H1 (cell line): ENCODE measurements around the gene KRTAP10-7. TPM values are rescaled to one million over a fixed set of nuclear protein-coding genes. Genes with fewer than 3 reads are reported as not detected.

Experiments used
- CTCF ChIA-PET: fragments of 300-600 bp; sonication (Branson Sonifier 250); formaldehyde crosslinking; loops from one replicate; lab custom pipeline; 2021; ENCODE audit not compliant: partially characterized antibody; lab: Charles Lee
- POLR2A ChIA-PET: fragments of 300-600 bp; sonication (Branson Sonifier 250); formaldehyde crosslinking; loops from one replicate; lab custom pipeline; 2021; ENCODE audit warnings: inconsistent platforms; ENCODE audit not compliant: partially characterized antibody; lab: Charles Lee
- DNase-seq, 2 experiments: peaks; one replicate each; pipeline versions ENCODE4 v3.0.0 to v3.0.0-alpha.2; 2010 to 2022; ENCODE audit warnings: low spot score in 2 of 2, low read depth in 1 of 2, mixed read lengths in 1 of 2
- FAIRE-seq: peaks from 2 replicates; lab custom pipeline; 2011; peaks lifted over from hg19 to GRCh38; lab: Jason Lieb, UNC
- H2AFZ ChIP-seq: 2 replicates; pipeline ENCODE4 v1.8.1; 2012; ENCODE audit warnings: low read length, inconsistent platforms
- H2AK5ac ChIP-seq: 2 replicates; pipeline ENCODE4 v1.6.1; 2013; ENCODE audit warnings: low read depth, low read length
- H2BK120ac ChIP-seq: replicated peaks from 2 replicates; pipeline ENCODE3; 2013; ENCODE audit warnings: low read depth, low read length, inconsistent platforms
- H2BK12ac ChIP-seq: 2 replicates; pipeline ENCODE4 v1.6.1; 2013; ENCODE audit warnings: low read depth, low read length
- H2BK15ac ChIP-seq: 2 replicates; pipeline ENCODE4 v1.6.1; 2013; ENCODE audit warnings: low read length
- H2BK20ac ChIP-seq: 2 replicates; pipeline ENCODE4 v1.6.1; 2013; ENCODE audit warnings: low read length
- H2BK5ac ChIP-seq: 2 replicates; pipeline ENCODE4 v1.6.1; 2013; ENCODE audit warnings: low read depth, low read length
- H3K14ac ChIP-seq: 2 replicates; pipeline ENCODE4 v1.6.1; 2013; ENCODE audit warnings: inconsistent platforms; ENCODE audit not compliant: insufficient read length
- H3K18ac ChIP-seq: 2 replicates; pipeline ENCODE4 v1.6.1; 2013; ENCODE audit warnings: low read length; ENCODE audit errors: extremely low read depth
- H3K23ac ChIP-seq: 2 replicates; pipeline ENCODE4 v1.6.1; 2013; ENCODE audit warnings: inconsistent platforms; ENCODE audit not compliant: insufficient read length
- H3K23me2 ChIP-seq: 2 replicates; pipeline ENCODE4 v1.6.1; 2013; ENCODE audit warnings: low read depth, low read length
- H3K27ac ChIP-seq: 2 replicates; pipeline ENCODE4 v1.6.1; 2011; ENCODE audit warnings: low read depth, low read length, inconsistent platforms
- H3K27me3 ChIP-seq, 4 experiments: replicated peaks in 1 of 4; 1 replicate in 1 of 4; 2 replicates in 3 of 4; pipeline versions ENCODE4 v1.6.1 to v1.8.1; 2011 to 2013; ENCODE audit warnings: low read length in 3 of 4, mild to moderate bottlenecking in 3 of 4, inconsistent platforms in 2 of 4, mixed read lengths in 2 of 4, moderate library complexity in 1 of 4; ENCODE audit not compliant: control insufficient read depth in 3 of 4, insufficient read depth in 3 of 4; ENCODE audit errors: extremely low read depth in 1 of 4
- H3K36me3 ChIP-seq, 4 experiments: 2 replicates each; pipeline versions ENCODE4 v1.6.1 to v1.8.1; 2011 to 2013; ENCODE audit warnings: mild to moderate bottlenecking in 4 of 4, low read length in 3 of 4, moderate library complexity in 2 of 4, control low read depth in 1 of 4, inconsistent platforms in 1 of 4; ENCODE audit not compliant: insufficient read depth in 4 of 4, control insufficient read depth in 2 of 4
- H3K4ac ChIP-seq: replicated peaks from 2 replicates; pipeline ENCODE3; 2013; ENCODE audit warnings: low read length, low read depth, mixed read lengths, inconsistent platforms; ENCODE audit not compliant: insufficient read length
- H3K4me1 ChIP-seq, 4 experiments: replicated peaks in 1 of 4; 1 replicate in 1 of 4; 2 replicates in 3 of 4; pipeline versions ENCODE4 v1.6.1 to v1.8.1; 2011 to 2013; ENCODE audit warnings: low read length in 3 of 4, inconsistent platforms in 2 of 4, mixed read lengths in 1 of 4; ENCODE audit not compliant: insufficient read depth in 4 of 4, control insufficient read depth in 3 of 4
- H3K4me2 ChIP-seq, 2 experiments: 2 replicates each; pipeline versions ENCODE4 v1.6.1 to v1.8.1; 2011 to 2013; ENCODE audit warnings: low read depth in 2 of 2, low read length in 2 of 2, control low read depth in 1 of 2, inconsistent platforms in 1 of 2, mild to moderate bottlenecking in 1 of 2; ENCODE audit not compliant: insufficient read depth in 1 of 2
- H3K4me3 ChIP-seq, 4 experiments: fragments of 200-600, 300-600 bp in 1 of 4; sonication (generic), shearing (Covaris generic), sonication (Bioruptor Twin) in 1 of 4; 2 replicates each; pipeline versions ENCODE4 v1.5.1 to v1.8.1; 2011 to 2016; ENCODE audit warnings: low read length in 4 of 4, low read depth in 3 of 4, control low read depth in 2 of 4, inconsistent platforms in 2 of 4, mild to moderate bottlenecking in 2 of 4, mixed read lengths in 1 of 4, moderate library complexity in 1 of 4; ENCODE audit not compliant: insufficient read depth in 2 of 4; ENCODE audit errors: extremely low read depth in 1 of 4
- H3K56ac ChIP-seq: replicated peaks from 2 replicates; pipeline ENCODE3; 2013; ENCODE audit warnings: low read depth, mild to moderate bottlenecking, mixed read lengths, low read length, inconsistent platforms; ENCODE audit not compliant: insufficient read length
- H3K79me1 ChIP-seq: 2 replicates; pipeline ENCODE4 v1.6.1; 2013; ENCODE audit warnings: low read depth, low read length, control low read depth
- H3K79me2 ChIP-seq, 2 experiments: 2 replicates each; pipeline versions ENCODE4 v1.6.1 to v1.8.1; 2012 to 2013; ENCODE audit warnings: low read length in 2 of 2, mild to moderate bottlenecking in 2 of 2, inconsistent platforms in 1 of 2; ENCODE audit not compliant: insufficient read depth in 2 of 2, control insufficient read depth in 1 of 2
- H3K9ac ChIP-seq, 4 experiments: replicated peaks in 1 of 4; 1 replicate in 1 of 4; 2 replicates in 3 of 4; pipeline versions ENCODE4 v1.6.1 to v1.8.1; 2011 to 2013; ENCODE audit warnings: low read depth in 3 of 4, low read length in 3 of 4, control low read depth in 2 of 4, mild to moderate bottlenecking in 2 of 4, moderate library complexity in 2 of 4, inconsistent platforms in 1 of 4; ENCODE audit errors: extremely low read depth in 1 of 4
- H3K9me3 ChIP-seq, 2 experiments: 2 replicates each; pipeline versions ENCODE4 v1.6.1 to v1.8.1; 2012 to 2013; ENCODE audit warnings: mild to moderate bottlenecking in 2 of 2, moderate library complexity in 2 of 2, control low read depth in 1 of 2, inconsistent platforms in 1 of 2, low read depth in 1 of 2, low read length in 1 of 2, mixed read lengths in 1 of 2; ENCODE audit not compliant: insufficient read depth in 2 of 2
- H4K20me1 ChIP-seq, 2 experiments: replicated peaks in 1 of 2; 2 replicates each; pipeline versions ENCODE3 to v1.8.1; 2011 to 2013; ENCODE audit warnings: inconsistent platforms in 2 of 2, low read length in 2 of 2, mild to moderate bottlenecking in 1 of 2; ENCODE audit not compliant: insufficient read depth in 2 of 2, control insufficient read depth in 1 of 2
- H4K5ac ChIP-seq: 2 replicates; pipeline ENCODE4 v1.6.1; 2013; ENCODE audit warnings: low read length, low read depth, mixed read lengths, inconsistent platforms; ENCODE audit not compliant: insufficient read length
- H4K8ac ChIP-seq: 2 replicates; pipeline ENCODE4 v1.8.0; 2013; ENCODE audit warnings: mild to moderate bottlenecking, moderate library complexity, low read length, inconsistent platforms; ENCODE audit not compliant: insufficient read depth; ENCODE audit errors: extremely low read depth
- H4K91ac ChIP-seq: replicated peaks from 2 replicates; pipeline ENCODE3; 2013; ENCODE audit warnings: low read length, mixed read lengths, inconsistent platforms; ENCODE audit not compliant: insufficient read length
- CTBP2 ChIP-seq: IDR thresholded peaks from 2 replicates; pipeline ENCODE4 v1.7.0; 2011; ENCODE audit warnings: borderline replicate concordance, mild to moderate bottlenecking, moderate library complexity, mixed read lengths, low read length; ENCODE audit not compliant: insufficient read depth, insufficient read length
- EZH2 ChIP-seq: fragments of 200-600 bp; sonication (generic); IDR thresholded peaks from 2 replicates; pipeline ENCODE4 v1.7.1; 2012; ENCODE audit warnings: low read depth, mild to moderate bottlenecking, moderate library complexity, low read length, inconsistent platforms; ENCODE audit not compliant: severe bottlenecking
- GTF2F1 ChIP-seq: IDR thresholded peaks from 2 replicates; pipeline ENCODE4 v1.6.1; 2012; ENCODE audit warnings: low read depth, low read length, improper control_type of control experiment, borderline replicate concordance
- JUND ChIP-seq: IDR thresholded peaks from 2 replicates; pipeline ENCODE4 v1.6.1; 2011; ENCODE audit warnings: mild to moderate bottlenecking, improper control_type of control experiment, low read length
- MAX ChIP-seq: IDR thresholded peaks from 2 replicates; pipeline ENCODE4 v1.6.1; 2012; ENCODE audit warnings: inconsistent platforms
- NRF1 ChIP-seq: IDR thresholded peaks from 2 replicates; pipeline ENCODE4 v1.6.1; 2011; ENCODE audit warnings: mild to moderate bottlenecking, low read depth, low read length, improper control_type of control experiment
- SP1 ChIP-seq: IDR thresholded peaks from 2 replicates; pipeline ENCODE4 v1.6.1; 2011; ENCODE audit warnings: low read depth, low read length
- TCF12 ChIP-seq: IDR thresholded peaks from 2 replicates; pipeline ENCODE4 v1.6.1; 2011; ENCODE audit warnings: low read depth, mild to moderate bottlenecking, low read length
- TEAD4 ChIP-seq: IDR thresholded peaks from 2 replicates; pipeline ENCODE4 v1.6.1; 2012; ENCODE audit warnings: low read depth, low read length, inconsistent platforms, mixed read lengths
- WGBS, 2 experiments: shearing (Covaris generic) in 1 of 2; methylation state at CpG; one replicate each; pipeline versions ENCODE4 v1.1.6 to v1.1.7; 2013 to 2015; ENCODE audit warnings: low lambda C conversion rate in 2 of 2, mixed read lengths in 2 of 2, inconsistent platforms in 1 of 2, low coverage in 1 of 2, missing lambda C conversion rate in 1 of 2; ENCODE audit not compliant: insufficient replicate concordance in 2 of 2, insufficient coverage in 1 of 2, insufficient read length in 1 of 2; ENCODE audit errors: extremely low coverage in 1 of 2, missing lambda C conversion rate in 1 of 2; 5-methylcytosine and 5-hydroxymethylcytosine counted together
- polyA plus RNA-seq, 7 experiments: library from polyadenylated mRNA; depleted of rRNA in 3 of 7; stranded (reverse) in 5 of 7; unstranded in 2 of 7; fragments of >200 nt in 5 of 7; fragments of 200-250 nt in 2 of 7; gene quantifications; 1 replicate in 5 of 7; 2 replicates in 1 of 7; 4 replicates in 1 of 7; pipeline versions ENCODE4 v1.2.1 to v1.2.3, GENCODE V29; 2011 to 2013; ENCODE audit warnings: missing spikeins in 2 of 7, mixed read lengths in 2 of 7
- total RNA-seq: library from RNA; stranded (reverse); fragmentation: NEBNext Ultra II Directional; extraction: Animal tissue kit (Norgen Biotek cat#: 25700); gene quantifications from 2 replicates; pipeline ENCODE4 v1.2.1, GENCODE V29; 2021

KRTAP10-7 gene
- total and polyA plus RNA-seq, 2 of the 8 experiments (the other 6 are each of a cell fraction or from before 2014, with no cell fraction given) = not detected

DNA sequence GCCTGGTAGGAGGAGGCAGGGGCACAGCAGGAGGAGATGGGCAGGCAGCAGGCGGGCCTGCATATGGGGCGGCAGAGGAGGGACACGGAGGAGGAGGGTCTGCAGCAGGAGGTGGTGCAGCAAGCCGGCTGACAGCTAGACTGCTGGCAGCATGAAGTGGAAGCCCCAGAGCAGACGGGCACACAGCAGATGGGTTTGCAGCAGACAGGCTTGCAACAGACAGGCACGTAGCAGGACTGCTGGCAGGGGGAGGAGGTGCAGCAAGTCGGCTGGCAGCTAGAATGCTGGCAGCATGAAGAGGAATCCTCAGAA is 20.6 kb upstream of the KRTAP10-7 start:
- H3K9me3 ChIP-seq = peaks cover 0 to 9% of the 10 kb centered on the region in 2 experiments; a peak in 2 of 4 replicates
- no peak overlapping the region for H3K4me2 ChIP-seq
- no peaks in the 10 kb centered on the region for H3K36me3 ChIP-seq
- no peaks in the 10 kb centered on the region for H4K20me1 ChIP-seq
- H2BK20ac ChIP-seq = no peak overlapping the region
- POLR2A ChIA-PET = interaction anchor here (0.8 to 1.0 kb wide), 2 partner anchors 72 to 117 kb away, joined by 3 to 5 read pairs; partner anchors contain the start of gene KRTAP10-12
- H3K9ac ChIP-seq = no peak overlapping the region
- H3K27ac ChIP-seq = no peak overlapping the region
- no peak overlapping the region for H3K14ac ChIP-seq
- peaks cover 0 to 4% (median 0%) of the 10 kb centered on the region in 4 experiments; a peak in 1 of 7 replicates for H3K4me1 ChIP-seq
- no peak overlapping the region for H4K91ac ChIP-seq
- no peak overlapping the region; the same call in 1 of the 2 replicates for H2BK5ac ChIP-seq
- DNase-seq = peak in 1 of 2 experiments; percentile 45
- H3K27me3 ChIP-seq = no peaks in the 10 kb centered on the region; a peak in 1 of 7 replicates
- TF ChIP-seq TCF12 (no peak), EZH2 (no peak), CTBP2 (no peak), SP1 (no peak), MAX (no peak), NRF1 (no peak), GTF2F1 (no peak), JUND (no peak), TEAD4 (no peak)
- TF ChIP-seq, all 59 proteins: peak for 0
- no peaks in the 10 kb centered on the region for H3K23me2 ChIP-seq
- no peak overlapping the region for H2AK5ac ChIP-seq
- CTCF ChIA-PET = interaction anchor here (0.6 to 1.3 kb wide), 6 partner anchors 25 to 222 kb away, joined by 3 to 4 read pairs (median 3); partner anchors contain the start of gene UBE2G2
- H2BK15ac ChIP-seq = no peak overlapping the region
- no peak overlapping the region for H3K56ac ChIP-seq
- no peaks in the 10 kb centered on the region for H3K79me2 ChIP-seq
- no peak for FAIRE-seq
- H3K4ac ChIP-seq = no peak overlapping the region
- H3K4me3 ChIP-seq = no peak overlapping the region
- 72% methylated on average over 3 of the region's 7 CpGs; no CpG with 5 or more reads in 1 of the 2 experiments for WGBS, 2 experiments
- H2BK120ac ChIP-seq = no peak overlapping the region
- H2AFZ ChIP-seq = no peak overlapping the region
- no peak overlapping the region; the same call in 1 of the 2 replicates for H4K8ac ChIP-seq
- H3K18ac ChIP-seq = no peak overlapping the region
- H3K79me1 ChIP-seq = no peaks in the 10 kb centered on the region
- H2BK12ac ChIP-seq = no peak overlapping the region
- H4K5ac ChIP-seq = no peak overlapping the region
- H3K23ac ChIP-seq = no peak overlapping the region
